Sigmoid colon (tissue), 7 donors: ENCODE data around the gene GIN1. TPM values are rescaled to one million over a fixed set of nuclear protein-coding genes. Genes with fewer than 3 reads are reported as not detected.
"Not testable (repeated sequence)": the region's sequence is repeated elsewhere in the genome, so short reads cannot be mapped to it uniquely, and the experiment has no call there.

Experiments
- DNase-seq: peaks from one replicate; pipeline ENCODE4 v3.0.0-alpha.2; 2019
- H3K27ac ChIP-seq, 4 donors: fragments of 200-600 bp; sonication (generic); one replicate each; pipeline ENCODE4 v1.5.1; 2016 to 2019; ENCODE audit warnings: mild to moderate bottlenecking in 1 of 4
- H3K27me3 ChIP-seq, 3 donors: fragments of 200-600 bp; sonication (generic); one replicate each; pipeline ENCODE4 v1.5.1; 2019; ENCODE audit warnings: mild to moderate bottlenecking in 1 of 3
- H3K36me3 ChIP-seq, 4 donors: fragments of 200-600 bp; sonication (generic); one replicate each; pipeline ENCODE4 v1.5.1; 2016 to 2019
- H3K4me1 ChIP-seq, 4 donors: fragments of 200-600 bp; sonication (generic); one replicate each; pipeline ENCODE4 v1.5.1; 2017 to 2019
- H3K4me3 ChIP-seq, 4 donors: fragments of 200-600 bp; sonication (generic); one replicate each; pipeline ENCODE4 v1.5.1; 2017 to 2019; ENCODE audit warnings: mild to moderate bottlenecking in 2 of 4, moderate library complexity in 1 of 4
- H3K9me3 ChIP-seq, 4 donors: fragments of 200-600 bp in 3 of 4; sonication (generic) in 3 of 4; one replicate each; pipeline versions ENCODE4 v1.5.1 to v1.6.1; 2013 to 2019
- CTCF ChIP-seq, 4 experiments: fragments of 450-650 bp in 3 of 4; fragments of 200-600 bp in 1 of 4; IDR thresholded peaks; one replicate each; pipeline ENCODE4 v1.5.1; 2016 to 2019; ENCODE audit warnings: antibody characterized with exemption in 4 of 4, mild to moderate bottlenecking in 3 of 4, moderate library complexity in 2 of 4
- EP300 ChIP-seq, 4 donors: sonication (generic); formaldehyde crosslinking; IDR thresholded peaks; one replicate each; pipeline ENCODE4 v1.6.1; 2017; ENCODE audit warnings: antibody characterized with exemption in 4 of 4
- POLR2A ChIP-seq, 2 donors: fragments of 450-650 bp; IDR thresholded peaks; one replicate each; pipeline ENCODE4 v1.6.1; 2016; ENCODE audit warnings: antibody characterized with exemption in 2 of 2, mild to moderate bottlenecking in 2 of 2, moderate library complexity in 2 of 2
- POLR2AphosphoS5 ChIP-seq, 4 donors: sonication (generic); formaldehyde crosslinking; IDR thresholded peaks; one replicate each; pipeline ENCODE4 v1.6.1; 2017; ENCODE audit warnings: antibody characterized with exemption in 4 of 4
- WGBS, 2 donors: extraction: QIAGEN DNeasy Blood & Tissue Kit; methylation state at CpG; one replicate each; pipeline ENCODE4 v1.1.7; 2013; 5-methylcytosine and 5-hydroxymethylcytosine counted together
- intact Hi-C: fragments of 100-400 bp; cut with DNase I; formaldehyde crosslinking; loops from one replicate; pipeline ENCODE4 v1.15.1; 2023
- polyA plus RNA-seq, 3 donors: library from polyadenylated mRNA; stranded (reverse); fragments of 200-250 nt; gene quantifications; one replicate each; pipeline ENCODE4 v1.2.3, GENCODE V29; 2013
- total RNA-seq, 4 donors: library from RNA; depleted of rRNA; stranded (reverse); fragments of >200 nt; gene quantifications; one replicate each; pipeline ENCODE4 v1.1.0, GENCODE V29; 2016
- donor health status: healthy with polysubstance abuse.
- donor health status: Bipolar disorder and iron deficiency.
- donor health status: healthy.

Gene GIN1
- total and polyA plus RNA-seq, 7 donors = 3.0 to 14.6 (median 7.8) TPM

- no peaks in the 10 kb centered on the region for H3K4me1 ChIP-seq
- TF ChIP-seq POLR2AphosphoS5 (IDR thresholded peaks at IDR 0.05) (no peak), EP300 (IDR thresholded peaks at IDR 0.05) (no peak), CTCF (IDR thresholded peaks at IDR 0.05) (no peak), POLR2A (IDR thresholded peaks at IDR 0.05) (no peak)
- H3K4me3 ChIP-seq = no peak overlapping the region
- no peak for DNase-seq
- peaks cover 2 to 8% (median 5%) of the 10 kb centered on the region in 4 donors for H3K9me3 ChIP-seq
- no peaks in the 10 kb centered on the region for H3K27me3 ChIP-seq
- no peak overlapping the region for H3K27ac ChIP-seq
- H3K36me3 ChIP-seq = peaks cover 0 to 58% (median 14%) of the 10 kb centered on the region in 4 donors
- intact Hi-C loops = no loop called here
- 96% methylated on average over 1 of the region's 1 CpG for WGBS, 2 donors
Observed at GRCh38 chr5:103086547-103086946, 33.4 kb downstream of the GIN1 start.

- DNase-seq = no peak
- Histone ChIP-seq H3K36me3 (peaks cover 0 to 4% (median 0%) of the 10 kb centered on the region in 4 donors), H3K4me3 (no peak overlapping the region), H3K27ac (no peak overlapping the region), H3K4me1 (no peaks in the 10 kb centered on the region), H3K27me3 (no peaks in the 10 kb centered on the region), H3K9me3 (peaks cover 6 to 47% (median 28%) of the 10 kb centered on the region in 4 donors)
- no peak for TF ChIP-seq CTCF (IDR thresholded peaks at IDR 0.05)
- no peak for TF ChIP-seq POLR2AphosphoS5 (IDR thresholded peaks at IDR 0.05)
- no peak for TF ChIP-seq EP300 (IDR thresholded peaks at IDR 0.05)
- TF ChIP-seq POLR2A (IDR thresholded peaks at IDR 0.05) = no peak
- intact Hi-C loops = no loop called here
- 85 to 96% methylated on average over 4 of the region's 4 CpGs for WGBS, 2 donors
Observed at GRCh38 chr5:103079796-103080195, 40.1 kb downstream of the GIN1 start.

- Histone ChIP-seq H3K27me3 (no peaks in the 10 kb centered on the region), H3K4me3 (no peak overlapping the region), H3K9me3 (peaks cover 9 to 40% (median 23%) of the 10 kb centered on the region in 4 donors), H3K36me3 (no peaks in the 10 kb centered on the region), H3K4me1 (no peaks in the 10 kb centered on the region), H3K27ac (no peak overlapping the region)
- intact Hi-C loops = no loop called here
- 88 to 95% methylated on average over 4 of the region's 4 CpGs for WGBS, 2 donors
- TF ChIP-seq EP300 (IDR thresholded peaks at IDR 0.05) (no peak), POLR2AphosphoS5 (IDR thresholded peaks at IDR 0.05) (no peak), POLR2A (IDR thresholded peaks at IDR 0.05) (no peak), CTCF (IDR thresholded peaks at IDR 0.05) (no peak)
- no peak for DNase-seq
Observed at GRCh38 chr5:103075442-103075841, 44.5 kb downstream of the GIN1 start.

- H3K9me3 ChIP-seq = peaks cover 9 to 24% (median 11%) of the 10 kb centered on the region in 4 donors
- H3K36me3 ChIP-seq, H3K27ac ChIP-seq, DNase-seq, intact Hi-C loops, H3K4me1 ChIP-seq, H3K4me3 ChIP-seq, H3K27me3 ChIP-seq: not testable (repeated sequence)
- 83 to 87% methylated on average over 4 of the region's 4 CpGs for WGBS, 2 donors
Observed at GRCh38 chr5:103073500-103073899, 46.4 kb downstream of the GIN1 start.

GRCh38 chr5:103066326-103066725 lies 53.6 kb downstream of the GIN1 start:
- intact Hi-C loops = no loop called here
- no peak for TF ChIP-seq POLR2AphosphoS5 (IDR thresholded peaks at IDR 0.05)
- DNase-seq = no peak
- Histone ChIP-seq H3K4me3 (no peak overlapping the region), H3K27me3 (no peaks in the 10 kb centered on the region), H3K27ac (no peak overlapping the region), H3K36me3 (no peaks in the 10 kb centered on the region), H3K9me3 (no peaks in the 10 kb centered on the region), H3K4me1 (no peaks in the 10 kb centered on the region)
- 43 to 68% methylated on average over 1 of the region's 1 CpG for WGBS, 2 donors

- Histone ChIP-seq H3K9me3 (no peaks in the 10 kb centered on the region), H3K36me3 (no peaks in the 10 kb centered on the region), H3K4me1 (no peaks in the 10 kb centered on the region), H3K27ac (no peak overlapping the region), H3K27me3 (no peaks in the 10 kb centered on the region), H3K4me3 (no peak overlapping the region)
- no peak for TF ChIP-seq POLR2A (IDR thresholded peaks at IDR 0.05)
- TF ChIP-seq POLR2AphosphoS5 (IDR thresholded peaks at IDR 0.05) = no peak
- no peak for TF ChIP-seq CTCF (IDR thresholded peaks at IDR 0.05)
- TF ChIP-seq EP300 (IDR thresholded peaks at IDR 0.05) = no peak
- intact Hi-C loops = no loop called here
- WGBS, 2 donors = 12 to 49% methylated on average over 3 of the region's 3 CpGs
- DNase-seq = no peak
Observed at GRCh38 chr5:103060424-103060954, 59.4 kb downstream of the GIN1 start.
